ENCODE results near the gene BAK1. TPM values are rescaled to one million over a fixed set of nuclear protein-coding genes. Genes with fewer than 3 reads are reported as not detected.

The BAK1 gene
- total and polyA plus RNA-seq, 2 of the 4 experiments (the other 2 are of a cell fraction), result 12.0 to 19.0 TPM

DNA sequence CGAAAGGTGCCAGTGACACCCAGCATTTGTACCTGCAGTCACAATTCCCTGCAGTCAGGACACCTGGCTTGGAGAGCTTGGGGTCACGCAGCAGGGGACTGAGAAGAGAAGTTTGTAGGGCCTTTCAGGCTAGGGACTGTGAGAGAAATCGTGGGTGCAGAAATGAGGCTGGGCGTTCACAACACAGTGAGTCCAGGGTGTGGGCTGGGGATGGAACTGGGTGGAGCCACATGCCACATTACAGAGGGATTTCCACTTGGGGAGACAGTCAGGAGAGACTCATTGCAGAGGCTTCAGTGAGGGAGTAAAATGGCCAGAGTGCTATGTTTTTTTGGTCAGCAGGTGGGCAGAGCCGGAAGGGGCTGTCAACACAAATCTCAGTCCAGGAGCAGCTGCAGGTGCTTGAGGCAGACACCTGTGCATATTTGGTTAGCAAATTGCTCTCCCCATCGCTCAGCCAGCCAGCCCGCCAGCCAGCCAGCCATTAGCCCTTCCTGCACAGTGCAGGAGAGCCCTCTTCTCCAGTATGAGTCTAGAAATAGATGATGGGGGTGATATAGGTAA is 48.4 kb upstream of the BAK1 start:
- Histone ChIP-seq H3K27me3 (ENCODE audit: control insufficient read depth, insufficient read depth, low read length) (no peaks in the 10 kb centered on the region), H4K5ac (ENCODE audit: low read depth, low read length) (no peak overlapping the region), H3K9ac (ENCODE audit: low read depth, low read length) (no peak overlapping the region), H3K18ac (ENCODE audit: low read depth, low read length) (no peak overlapping the region), H3K9me1 (ENCODE audit: insufficient read depth, low read length) (peaks cover 12% of the 10 kb centered on the region), H3K4me2 (ENCODE audit: low read depth, low read length) (no peak overlapping the region), H4K8ac (ENCODE audit: low read depth in 2 of 2, low read length in 2 of 2) (no peak overlapping the region), H3K4ac (ENCODE audit: low read depth, low read length) (no peak overlapping the region), H2BK15ac (ENCODE audit: low read depth, low read length) (no peak overlapping the region), H2AK5ac (ENCODE audit: low read depth, low read length) (no peak overlapping the region), H3K14ac (replicated peaks; ENCODE audit: low read depth, low read length) (no peak overlapping the region), H3K4me3 (ENCODE audit: insufficient read depth, low read depth, low read length) (no peak overlapping the region), H3K23ac (ENCODE audit: low read depth, low read length) (no peak overlapping the region), H2AFZ (replicated peaks; ENCODE audit: low read length, poor library complexity) (no peak overlapping the region), H2AK9ac (replicated peaks; ENCODE audit: low read depth, low read length, poor library complexity) (peak overlapping the region; percentile 6), H2BK5ac (ENCODE audit: low read depth, low read length, poor library complexity, severe bottlenecking) (no peak overlapping the region), H4K91ac (ENCODE audit: insufficient read depth, low read depth, low read length) (no peak overlapping the region; the same call in 1 of the 2 replicates), H3K79me1 (ENCODE audit: low read depth in 1 of 2, low read length in 2 of 2) (peaks cover 0 to 11% of the 10 kb centered on the region in 2 experiments; a peak in 1 of 4 replicates), H4K20me1 (ENCODE audit: insufficient read depth, low read length) (no peaks in the 10 kb centered on the region), H3K9me3 (ENCODE audit: control insufficient read depth, insufficient read depth, low read length) (no peaks in the 10 kb centered on the region), H2BK20ac (ENCODE audit: low read depth, low read length) (no peak overlapping the region), H3K36me3 (ENCODE audit: control insufficient read depth, insufficient read depth, low read length) (no peaks in the 10 kb centered on the region), H3K4me1 (ENCODE audit: control insufficient read depth, insufficient read depth, low read length) (0 out of 2 replicates have a peak, but pooled peaks cover 3% of the 10 kb centered on the region), H2BK120ac (ENCODE audit: low read depth, low read length) (no peak overlapping the region), H3K27ac (ENCODE audit: insufficient read depth, low read length) (no peak overlapping the region), H3K56ac (ENCODE audit: extremely low read depth, insufficient read depth, low read length) (no peak overlapping the region)
- ChIA-PET CTCF (interaction anchor here (0.6 kb wide), 2 partner anchors 21 to 146 kb away, joined by 3 to 5 read pairs; no protein-coding TSS in a partner anchor), POLR2A (ENCODE audit: unreplicated experiment) (no interaction called here)
- in situ Hi-C loops (cut with MboI; ENCODE audit: low sequenced_read_pairs), result no loop called here
- BruUV-seq (replicated peaks), result no TSS peak
- intact Hi-C loops (cut with micrococcal nuclease), result no loop called here
- dilution Hi-C loops (cut with HindIII; ENCODE audit: low sequenced_read_pairs, unreplicated experiment), result no loop called here
- DNase-seq, result no peak
- no peak for ATAC-seq (ENCODE audit: low read depth)
- 100% methylated on average over 1 of the region's 7 CpGs; no CpG with 5 or more reads in 1 of the 2 experiments for WGBS, 2 experiments (ENCODE audit: extremely low coverage in 2 of 2, insufficient read length in 1 of 2)
- TF ChIP-seq RAD21 (IDR thresholded peaks at IDR 0.05; ENCODE audit: low read length) (no peak), CHD1 (IDR thresholded peaks at IDR 0.05; ENCODE audit: low read depth, low read length) (no peak), POLR2A (IDR thresholded peaks at IDR 0.05; ENCODE audit: low read depth, low read length) (no peak), FOS (IDR thresholded peaks at IDR 0.05; ENCODE audit: low read depth, low read length) (no peak), BHLHE40 (IDR thresholded peaks at IDR 0.05; ENCODE audit: low read depth, low read length) (no peak), CEBPB (IDR thresholded peaks at IDR 0.05; ENCODE audit: low read depth, low read length) (no peak), MAZ (IDR thresholded peaks at IDR 0.05; ENCODE audit: borderline replicate concordance, low read depth, low read length) (no peak), MXI1 (IDR thresholded peaks at IDR 0.05; ENCODE audit: borderline replicate concordance, low read depth, low read length) (no peak), MAFK (IDR thresholded peaks at IDR 0.05; ENCODE audit: low read depth, low read length) (no peak), NFE2L2 (IDR thresholded peaks at IDR 0.05; ENCODE audit: low read depth, low read length) (no peak), RCOR1 (IDR thresholded peaks at IDR 0.05; ENCODE audit: insufficient replicate concordance, low read length) (no peak), SMC3 (IDR thresholded peaks at IDR 0.05; ENCODE audit: low read depth, low read length) (no peak), RFX5 (IDR thresholded peaks at IDR 0.05; ENCODE audit: low read depth, low read length) (no peak)
- TF ChIP-seq, protein P1, sequence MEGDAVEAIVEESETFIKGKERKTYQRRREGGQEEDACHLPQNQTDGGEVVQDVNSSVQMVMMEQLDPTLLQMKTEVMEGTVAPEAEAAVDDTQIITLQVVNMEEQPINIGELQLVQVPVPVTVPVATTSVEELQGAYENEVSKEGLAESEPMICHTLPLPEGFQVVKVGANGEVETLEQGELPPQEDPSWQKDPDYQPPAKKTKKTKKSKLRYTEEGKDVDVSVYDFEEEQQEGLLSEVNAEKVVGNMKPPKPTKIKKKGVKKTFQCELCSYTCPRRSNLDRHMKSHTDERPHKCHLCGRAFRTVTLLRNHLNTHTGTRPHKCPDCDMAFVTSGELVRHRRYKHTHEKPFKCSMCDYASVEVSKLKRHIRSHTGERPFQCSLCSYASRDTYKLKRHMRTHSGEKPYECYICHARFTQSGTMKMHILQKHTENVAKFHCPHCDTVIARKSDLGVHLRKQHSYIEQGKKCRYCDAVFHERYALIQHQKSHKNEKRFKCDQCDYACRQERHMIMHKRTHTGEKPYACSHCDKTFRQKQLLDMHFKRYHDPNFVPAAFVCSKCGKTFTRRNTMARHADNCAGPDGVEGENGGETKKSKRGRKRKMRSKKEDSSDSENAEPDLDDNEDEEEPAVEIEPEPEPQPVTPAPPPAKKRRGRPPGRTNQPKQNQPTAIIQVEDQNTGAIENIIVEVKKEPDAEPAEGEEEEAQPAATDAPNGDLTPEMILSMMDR (conservative IDR thresholded peaks at IDR 0.05; ENCODE audit: low read depth, low read length), result no peak
- TF ChIP-seq, protein P2, sequence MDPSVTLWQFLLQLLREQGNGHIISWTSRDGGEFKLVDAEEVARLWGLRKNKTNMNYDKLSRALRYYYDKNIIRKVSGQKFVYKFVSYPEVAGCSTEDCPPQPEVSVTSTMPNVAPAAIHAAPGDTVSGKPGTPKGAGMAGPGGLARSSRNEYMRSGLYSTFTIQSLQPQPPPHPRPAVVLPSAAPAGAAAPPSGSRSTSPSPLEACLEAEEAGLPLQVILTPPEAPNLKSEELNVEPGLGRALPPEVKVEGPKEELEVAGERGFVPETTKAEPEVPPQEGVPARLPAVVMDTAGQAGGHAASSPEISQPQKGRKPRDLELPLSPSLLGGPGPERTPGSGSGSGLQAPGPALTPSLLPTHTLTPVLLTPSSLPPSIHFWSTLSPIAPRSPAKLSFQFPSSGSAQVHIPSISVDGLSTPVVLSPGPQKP (IDR thresholded peaks at IDR 0.05; ENCODE audit: borderline replicate concordance, low read depth, low read length), result no peak
- TF ChIP-seq, protein P3, sequence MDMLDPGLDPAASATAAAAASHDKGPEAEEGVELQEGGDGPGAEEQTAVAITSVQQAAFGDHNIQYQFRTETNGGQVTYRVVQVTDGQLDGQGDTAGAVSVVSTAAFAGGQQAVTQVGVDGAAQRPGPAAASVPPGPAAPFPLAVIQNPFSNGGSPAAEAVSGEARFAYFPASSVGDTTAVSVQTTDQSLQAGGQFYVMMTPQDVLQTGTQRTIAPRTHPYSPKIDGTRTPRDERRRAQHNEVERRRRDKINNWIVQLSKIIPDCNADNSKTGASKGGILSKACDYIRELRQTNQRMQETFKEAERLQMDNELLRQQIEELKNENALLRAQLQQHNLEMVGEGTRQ (IDR thresholded peaks at IDR 0.05; ENCODE audit: low read depth, low read length), result no peak
